Measurements from ENCODE around the gene HNRNPUL2.

Gene HNRNPUL2

DNA sequence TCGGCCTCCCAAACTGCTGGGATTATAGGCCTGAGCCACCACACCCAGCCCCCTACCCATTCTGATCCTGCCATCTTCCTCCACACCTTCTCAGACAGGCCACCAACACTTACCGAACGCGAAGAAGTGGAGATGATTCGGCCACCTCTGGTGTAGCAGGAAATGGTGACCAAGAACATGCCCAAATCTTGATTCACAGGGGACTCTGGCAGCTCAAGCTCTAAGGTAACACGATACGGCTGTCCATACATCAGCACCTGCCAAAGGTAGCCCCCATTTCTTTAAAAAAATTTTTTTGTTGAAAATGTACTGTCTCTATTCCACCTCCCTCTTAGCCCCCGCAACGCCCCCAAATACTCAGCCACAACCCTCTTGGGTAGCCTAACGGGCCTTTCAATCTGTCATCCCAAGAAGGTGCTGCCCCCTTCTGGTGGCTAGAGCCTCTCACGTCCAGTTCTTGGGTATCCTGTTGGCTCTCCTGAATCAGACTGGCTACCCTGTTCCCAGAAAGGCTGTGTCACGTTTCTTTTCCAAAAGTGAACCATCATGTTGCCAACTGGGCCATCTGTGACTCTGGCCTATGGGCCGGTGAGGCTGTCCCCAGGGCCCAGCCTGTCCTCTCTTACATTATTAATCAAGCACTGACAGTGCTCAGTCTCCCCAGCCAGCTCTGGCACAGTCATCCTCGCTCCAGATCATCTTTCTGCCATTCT, 32.6 kb downstream of the HNRNPUL2 start:
- no peak for TF ChIP-seq TAF1 (IDR thresholded peaks at IDR 0.05; ENCODE audit: low read depth)
- peak; percentile 69 for TF ChIP-seq RAD21 (IDR thresholded peaks at IDR 0.05; ENCODE audit: low read depth)

GRCh38 chr11:62693624-62694023, 33.6 kb downstream of the HNRNPUL2 start:
- peak; percentile 83 for TF ChIP-seq NFIC (IDR thresholded peaks at IDR 0.05)
- TF ChIP-seq, protein P1, sequence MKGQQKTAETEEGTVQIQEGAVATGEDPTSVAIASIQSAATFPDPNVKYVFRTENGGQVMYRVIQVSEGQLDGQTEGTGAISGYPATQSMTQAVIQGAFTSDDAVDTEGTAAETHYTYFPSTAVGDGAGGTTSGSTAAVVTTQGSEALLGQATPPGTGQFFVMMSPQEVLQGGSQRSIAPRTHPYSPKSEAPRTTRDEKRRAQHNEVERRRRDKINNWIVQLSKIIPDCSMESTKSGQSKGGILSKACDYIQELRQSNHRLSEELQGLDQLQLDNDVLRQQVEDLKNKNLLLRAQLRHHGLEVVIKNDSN (IDR thresholded peaks at IDR 0.05): 0 out of 2 replicates have a peak, but pooled peaks have one; percentile 19
- TF ChIP-seq TEAD4 (IDR thresholded peaks at IDR 0.05): peak; percentile 67
- peak; percentile 29; the same call in 1 of the 2 replicates for TF ChIP-seq MAX (IDR thresholded peaks at IDR 0.05)

DNA sequence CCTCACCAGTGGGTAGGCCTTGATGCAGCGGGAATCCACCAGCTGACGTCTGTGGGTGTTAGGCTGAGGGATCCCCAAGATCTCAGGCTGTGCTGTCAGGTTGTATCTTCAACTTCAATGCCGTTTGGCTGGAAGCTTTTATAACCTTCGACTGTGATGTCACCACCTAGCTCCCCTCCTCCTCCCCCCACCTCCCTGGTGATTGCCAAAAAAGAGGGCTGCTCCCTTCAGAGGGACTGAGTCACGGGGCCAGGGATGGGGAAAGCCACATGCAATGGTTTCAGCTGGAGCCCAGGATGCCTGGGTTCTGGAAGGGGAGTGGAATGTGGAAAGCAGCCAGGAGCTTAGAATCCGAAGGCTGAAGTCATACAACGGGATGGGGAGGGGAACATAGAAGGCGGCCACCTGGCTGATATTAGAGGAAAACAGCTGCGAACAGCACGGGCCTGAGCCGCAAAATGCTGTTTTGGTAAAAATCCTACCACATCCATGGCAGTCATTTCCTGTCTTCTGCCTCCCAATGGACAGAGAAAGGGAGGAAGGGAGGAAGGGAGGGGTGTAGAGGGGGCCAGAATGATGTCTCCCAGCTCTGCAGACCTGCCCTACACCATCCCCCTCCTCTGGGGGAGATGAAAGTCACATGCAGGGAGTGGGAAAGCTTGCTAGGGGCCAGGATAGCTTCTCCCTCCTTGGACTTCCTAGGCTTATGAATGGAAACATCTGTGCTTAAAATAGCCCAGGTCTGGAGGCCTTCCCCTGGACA, 37.7 kb downstream of the HNRNPUL2 start, which contains the start of gene LRRN4CL:
Gene LRRN4CL, minus strand, starts transcription at position 110 of the 763 bp plus-strand sequence. CDS start 1,022 bp downstream, outside the sequence.
- no peak for TF ChIP-seq TAF1 (IDR thresholded peaks at IDR 0.05; ENCODE audit: low read depth)

DNA sequence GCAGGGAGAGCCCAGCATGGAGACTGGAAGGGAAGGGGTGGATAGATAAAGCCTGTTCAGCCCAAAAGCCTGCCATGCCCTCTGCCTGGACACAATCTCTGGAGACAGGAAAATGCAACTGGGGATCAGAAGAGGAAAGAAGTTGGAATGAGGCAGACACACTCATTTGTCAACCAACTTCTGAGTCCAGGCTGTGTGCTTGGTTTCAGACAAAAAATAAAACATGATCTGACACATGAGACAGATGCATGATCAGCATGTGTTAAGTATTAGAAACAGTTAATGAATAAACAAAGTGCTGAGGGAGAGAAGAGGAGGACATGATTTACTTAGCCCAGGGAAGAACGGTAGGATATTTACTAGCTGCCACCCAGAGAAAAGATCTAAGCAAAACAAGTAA, 38.8 kb downstream of the HNRNPUL2 start:
- TF ChIP-seq MAX (IDR thresholded peaks at IDR 0.05): no peak
- no peak for TF ChIP-seq NFIC (IDR thresholded peaks at IDR 0.05)
- no peak for TF ChIP-seq FOXM1 (IDR thresholded peaks at IDR 0.05; ENCODE audit: borderline replicate concordance, low read depth)
- TF ChIP-seq TCF12 (IDR thresholded peaks at IDR 0.05; ENCODE audit: low read depth): no peak
- no peak for TF ChIP-seq EGR1 (IDR thresholded peaks at IDR 0.05)
- TF ChIP-seq CREB1 (IDR thresholded peaks at IDR 0.05; ENCODE audit: low read depth): no peak
- TF ChIP-seq, protein P1 (IDR thresholded peaks at IDR 0.05): no peak
- TF ChIP-seq ZBTB7A (IDR thresholded peaks at IDR 0.05; ENCODE audit: low read depth): no peak
- TF ChIP-seq RAD21 (IDR thresholded peaks at IDR 0.05; ENCODE audit: low read depth): no peak
- TF ChIP-seq TEAD4 (IDR thresholded peaks at IDR 0.05): no peak
- TF ChIP-seq EP300 (IDR thresholded peaks at IDR 0.05; ENCODE audit: borderline replicate concordance): no peak
- TF ChIP-seq YY1 (IDR thresholded peaks at IDR 0.05; ENCODE audit: low read depth): no peak
- TF ChIP-seq, protein P2, sequence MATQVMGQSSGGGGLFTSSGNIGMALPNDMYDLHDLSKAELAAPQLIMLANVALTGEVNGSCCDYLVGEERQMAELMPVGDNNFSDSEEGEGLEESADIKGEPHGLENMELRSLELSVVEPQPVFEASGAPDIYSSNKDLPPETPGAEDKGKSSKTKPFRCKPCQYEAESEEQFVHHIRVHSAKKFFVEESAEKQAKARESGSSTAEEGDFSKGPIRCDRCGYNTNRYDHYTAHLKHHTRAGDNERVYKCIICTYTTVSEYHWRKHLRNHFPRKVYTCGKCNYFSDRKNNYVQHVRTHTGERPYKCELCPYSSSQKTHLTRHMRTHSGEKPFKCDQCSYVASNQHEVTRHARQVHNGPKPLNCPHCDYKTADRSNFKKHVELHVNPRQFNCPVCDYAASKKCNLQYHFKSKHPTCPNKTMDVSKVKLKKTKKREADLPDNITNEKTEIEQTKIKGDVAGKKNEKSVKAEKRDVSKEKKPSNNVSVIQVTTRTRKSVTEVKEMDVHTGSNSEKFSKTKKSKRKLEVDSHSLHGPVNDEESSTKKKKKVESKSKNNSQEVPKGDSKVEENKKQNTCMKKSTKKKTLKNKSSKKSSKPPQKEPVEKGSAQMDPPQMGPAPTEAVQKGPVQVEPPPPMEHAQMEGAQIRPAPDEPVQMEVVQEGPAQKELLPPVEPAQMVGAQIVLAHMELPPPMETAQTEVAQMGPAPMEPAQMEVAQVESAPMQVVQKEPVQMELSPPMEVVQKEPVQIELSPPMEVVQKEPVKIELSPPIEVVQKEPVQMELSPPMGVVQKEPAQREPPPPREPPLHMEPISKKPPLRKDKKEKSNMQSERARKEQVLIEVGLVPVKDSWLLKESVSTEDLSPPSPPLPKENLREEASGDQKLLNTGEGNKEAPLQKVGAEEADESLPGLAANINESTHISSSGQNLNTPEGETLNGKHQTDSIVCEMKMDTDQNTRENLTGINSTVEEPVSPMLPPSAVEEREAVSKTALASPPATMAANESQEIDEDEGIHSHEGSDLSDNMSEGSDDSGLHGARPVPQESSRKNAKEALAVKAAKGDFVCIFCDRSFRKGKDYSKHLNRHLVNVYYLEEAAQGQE (IDR thresholded peaks at IDR 0.05; ENCODE audit: low read depth): no peak
- TF ChIP-seq TAF1 (IDR thresholded peaks at IDR 0.05; ENCODE audit: low read depth): no peak

- TF ChIP-seq CREB1 (IDR thresholded peaks at IDR 0.05; ENCODE audit: low read depth) (no peak), NFIC (IDR thresholded peaks at IDR 0.05) (no peak), EP300 (IDR thresholded peaks at IDR 0.05; ENCODE audit: borderline replicate concordance) (no peak), FOXM1 (IDR thresholded peaks at IDR 0.05; ENCODE audit: borderline replicate concordance, low read depth) (no peak), TEAD4 (IDR thresholded peaks at IDR 0.05) (no peak), MAX (IDR thresholded peaks at IDR 0.05) (no peak)
- TF ChIP-seq, protein P1 (IDR thresholded peaks at IDR 0.05): no peak
Measured at GRCh38 chr11:62687508-62688396, 39.5 kb downstream of the HNRNPUL2 start.

DNA sequence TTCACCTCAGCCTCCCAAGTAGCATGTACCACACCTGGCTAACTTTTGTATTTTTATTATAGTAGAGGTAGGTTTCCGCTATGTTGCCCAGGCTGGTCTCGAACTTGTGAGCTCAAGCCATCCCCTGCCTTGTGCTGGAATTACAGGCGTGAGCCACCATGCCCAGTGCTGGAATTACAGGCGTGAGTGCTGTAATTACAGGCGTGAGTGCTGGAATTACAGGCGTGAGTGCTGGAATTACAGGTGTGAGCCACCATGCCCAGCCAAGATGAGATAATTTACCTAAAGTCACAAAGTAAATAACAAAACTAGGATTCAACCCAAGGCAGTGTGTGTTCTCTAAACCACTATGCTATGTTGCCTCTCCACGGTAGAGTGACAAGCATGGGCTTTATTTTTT, 44.7 kb downstream of the HNRNPUL2 start:
- no peak for TF ChIP-seq MAX (IDR thresholded peaks at IDR 0.05)

DNA sequence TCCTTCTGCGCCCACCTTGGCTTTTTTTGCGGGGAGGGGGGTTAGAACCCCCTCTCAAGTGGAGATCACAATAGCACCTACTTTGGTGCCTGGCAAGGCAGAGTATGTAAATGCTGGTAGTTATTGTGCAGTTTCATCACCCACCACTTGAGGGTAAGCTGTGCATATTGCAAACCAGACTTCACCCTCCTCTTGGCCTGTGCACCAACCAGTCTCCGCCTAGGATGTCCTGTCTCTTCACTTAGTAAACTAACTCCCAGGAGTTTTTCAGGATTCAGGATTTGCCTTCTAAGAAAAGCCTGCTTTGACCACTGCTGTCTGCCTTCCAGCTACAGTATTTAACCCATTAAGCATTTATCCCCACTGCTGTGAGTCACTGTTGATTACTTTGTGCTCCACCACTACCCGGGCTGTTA, 46.4 kb downstream of the HNRNPUL2 start:
- TF ChIP-seq YY1 (IDR thresholded peaks at IDR 0.05; ENCODE audit: low read depth): no peak
- peak; percentile 81 for TF ChIP-seq RAD21 (IDR thresholded peaks at IDR 0.05; ENCODE audit: low read depth)

All from Ishikawa (cell line).